Measurements from ENCODE around the gene SFMBT1.

DNA sequence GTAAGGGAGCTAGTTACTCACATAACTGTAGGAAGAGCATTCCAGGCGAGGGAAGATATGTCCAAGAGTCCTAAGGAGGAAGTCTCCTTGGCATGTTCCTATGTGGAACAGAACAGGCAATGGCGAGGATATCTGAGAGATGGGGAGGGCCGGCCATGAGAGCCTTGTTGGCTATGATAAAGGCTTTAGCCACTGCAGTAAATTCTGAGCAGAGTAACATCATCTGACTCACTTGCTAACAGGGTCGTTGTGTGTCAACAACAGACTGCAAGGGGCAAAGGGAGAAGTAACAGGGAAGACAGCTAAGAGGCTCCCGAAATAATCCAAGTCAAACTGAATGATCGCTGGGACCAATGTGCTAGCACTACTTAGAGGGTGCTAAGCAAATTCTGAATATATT lies 21.6 kb downstream of the SFMBT1 start:
- no peak for TF ChIP-seq EP300 (IDR thresholded peaks at IDR 0.05)
- no peak for TF ChIP-seq POLR2A (IDR thresholded peaks at IDR 0.05)
- TF ChIP-seq, protein P1, sequence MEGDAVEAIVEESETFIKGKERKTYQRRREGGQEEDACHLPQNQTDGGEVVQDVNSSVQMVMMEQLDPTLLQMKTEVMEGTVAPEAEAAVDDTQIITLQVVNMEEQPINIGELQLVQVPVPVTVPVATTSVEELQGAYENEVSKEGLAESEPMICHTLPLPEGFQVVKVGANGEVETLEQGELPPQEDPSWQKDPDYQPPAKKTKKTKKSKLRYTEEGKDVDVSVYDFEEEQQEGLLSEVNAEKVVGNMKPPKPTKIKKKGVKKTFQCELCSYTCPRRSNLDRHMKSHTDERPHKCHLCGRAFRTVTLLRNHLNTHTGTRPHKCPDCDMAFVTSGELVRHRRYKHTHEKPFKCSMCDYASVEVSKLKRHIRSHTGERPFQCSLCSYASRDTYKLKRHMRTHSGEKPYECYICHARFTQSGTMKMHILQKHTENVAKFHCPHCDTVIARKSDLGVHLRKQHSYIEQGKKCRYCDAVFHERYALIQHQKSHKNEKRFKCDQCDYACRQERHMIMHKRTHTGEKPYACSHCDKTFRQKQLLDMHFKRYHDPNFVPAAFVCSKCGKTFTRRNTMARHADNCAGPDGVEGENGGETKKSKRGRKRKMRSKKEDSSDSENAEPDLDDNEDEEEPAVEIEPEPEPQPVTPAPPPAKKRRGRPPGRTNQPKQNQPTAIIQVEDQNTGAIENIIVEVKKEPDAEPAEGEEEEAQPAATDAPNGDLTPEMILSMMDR (IDR thresholded peaks at IDR 0.05): no peak

Measured in ovary (tissue), 3 donors.